Activated T-cell treated with anti-CD3 and anti-CD28 coated beads for 48 hours (primary cell): ENCODE data around the gene EDARADD.

Source experiments
- DNase-seq: peaks from one replicate; pipeline ENCODE4 v3.0.0-alpha.2; 2020; ENCODE audit warnings: low read depth

EDARADD gene

GRCh38 chr1:236516929-236517704 is 123.0 kb downstream of the EDARADD start:
- no peak for DNase-seq

- DNase-seq = no peak
Observed at GRCh38 chr1:236518322-236518721, 124.2 kb downstream of the EDARADD start.

DNA sequence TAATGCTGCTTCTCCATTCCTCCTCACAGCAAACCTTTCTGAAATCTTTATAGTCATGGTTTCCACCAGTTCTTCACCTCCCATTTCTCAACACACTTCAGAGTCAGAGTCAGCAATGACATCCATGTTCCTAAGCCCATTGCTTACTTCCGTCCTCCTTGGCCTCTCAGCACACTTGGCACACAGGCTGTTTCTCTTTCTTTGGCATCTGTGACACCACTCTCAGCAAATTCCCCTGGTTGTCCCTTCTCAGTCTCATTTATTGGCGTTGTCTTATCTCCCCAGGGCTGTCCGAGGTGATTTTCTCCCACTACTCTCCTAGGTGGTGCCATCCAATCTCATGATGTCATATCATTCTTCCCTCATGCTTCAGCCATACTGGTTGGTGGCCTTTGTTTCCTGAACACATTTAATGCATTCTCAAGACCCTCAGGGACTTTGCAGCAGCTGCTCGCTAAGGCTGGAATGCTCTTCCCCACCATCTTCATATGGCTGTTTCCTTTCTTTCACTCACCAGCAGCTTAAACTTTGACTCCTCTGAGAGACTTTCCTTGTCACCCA is 126.4 kb downstream of the EDARADD start:
- no peak for DNase-seq

DNA sequence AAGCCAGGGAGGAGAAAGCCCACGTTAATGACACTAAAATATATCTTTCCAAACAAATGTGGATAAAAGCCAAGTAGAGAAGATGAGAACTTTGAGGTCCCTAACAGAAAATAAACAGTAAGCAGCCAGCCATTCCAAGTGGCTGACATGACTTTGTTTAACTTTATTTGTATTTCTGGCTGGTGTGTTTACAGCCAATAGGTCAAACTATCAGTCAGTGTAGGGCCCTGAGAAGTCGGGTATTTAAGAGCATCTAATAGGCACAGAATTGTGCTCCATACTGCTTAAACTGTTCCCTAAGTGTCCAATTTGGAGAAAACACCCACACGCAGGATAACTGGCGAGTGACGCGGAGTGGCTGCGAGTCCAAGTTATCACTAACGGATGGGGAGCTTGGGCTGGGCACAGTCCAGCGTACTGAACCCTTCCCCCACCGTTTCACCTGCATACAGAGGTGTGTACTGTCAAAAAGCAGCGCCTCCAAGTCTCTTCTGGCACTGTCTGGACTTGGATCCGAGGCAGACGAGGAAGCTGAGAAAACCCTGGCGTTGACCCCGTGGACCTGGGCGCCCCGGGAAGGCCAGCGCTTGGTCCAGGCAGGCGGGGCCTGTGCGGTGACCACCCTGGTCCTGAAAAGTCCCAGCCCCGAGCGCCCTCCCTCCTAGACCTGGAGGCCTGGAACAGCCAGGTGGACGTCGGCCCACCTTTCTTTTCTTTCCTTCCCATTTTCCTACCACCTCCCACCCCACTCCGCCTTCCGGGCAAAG is 129.0 kb downstream of the EDARADD start:
- DNase-seq = no peak

DNA sequence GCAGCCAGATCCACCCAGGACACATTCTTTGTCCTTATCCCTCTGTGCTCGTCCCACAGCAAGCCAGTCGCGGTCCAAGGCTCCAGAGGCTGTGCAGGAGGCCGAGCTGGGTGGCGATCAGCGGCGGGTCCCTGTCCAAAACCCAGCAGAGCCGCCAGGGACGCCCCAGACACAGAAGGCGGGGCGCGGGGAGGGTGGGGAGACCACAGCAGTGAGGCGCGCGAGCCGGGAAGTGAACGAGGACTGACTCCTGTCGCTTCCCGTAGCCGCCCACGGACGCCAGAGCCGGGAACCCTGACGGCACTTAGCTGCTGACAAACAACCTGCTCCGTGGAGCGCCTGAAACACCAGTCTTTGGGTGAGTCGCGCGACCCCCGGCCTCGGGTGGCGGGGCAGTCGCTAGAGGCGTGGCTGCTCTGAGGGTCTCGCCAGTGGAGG is 129.6 kb downstream of the EDARADD start, which contains the start of gene LGALS8:
Gene LGALS8 (plus strand): TSS at position 279 of the 438 bp plus-strand sequence. CDS start 2,089 bp downstream, outside the sequence.
- DNase-seq = peak; percentile 90

DNA sequence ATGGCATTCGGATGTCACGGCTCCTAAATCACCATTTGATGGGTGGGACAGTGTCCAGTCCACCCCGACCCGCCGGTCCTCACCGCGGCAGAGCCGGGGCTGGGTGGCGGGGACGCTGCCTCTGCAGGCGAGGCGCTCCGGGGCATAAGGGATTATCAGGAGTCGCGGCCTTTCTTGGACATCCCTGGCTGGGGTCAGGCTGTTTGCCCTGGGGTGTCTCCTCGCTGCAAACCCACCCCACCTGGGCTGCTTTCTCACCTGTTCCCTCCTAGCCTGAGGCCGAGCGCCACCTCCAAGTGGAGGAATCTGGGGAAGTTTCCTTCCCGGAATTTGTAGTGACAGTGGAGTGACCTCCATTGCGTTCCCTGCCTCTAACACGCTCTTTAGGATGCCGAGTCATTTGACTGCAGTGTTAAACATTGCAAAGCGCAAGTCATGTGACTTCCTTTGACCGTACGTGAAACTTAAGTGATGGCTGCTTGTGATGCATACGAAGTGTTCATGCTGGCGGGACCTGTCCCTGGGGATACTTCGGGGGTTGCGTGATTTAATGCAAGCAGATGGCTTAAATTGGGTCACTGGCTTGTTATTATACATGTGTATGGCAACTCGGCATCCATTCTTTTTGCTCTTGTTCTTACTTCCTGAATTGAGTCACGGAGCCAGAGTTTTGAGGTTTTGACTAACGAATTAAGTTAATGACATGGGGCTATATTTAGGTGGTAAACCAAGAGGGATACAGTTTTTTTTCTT is 130.2 kb downstream of the EDARADD start:
- peak; percentile 40 for DNase-seq

DNA sequence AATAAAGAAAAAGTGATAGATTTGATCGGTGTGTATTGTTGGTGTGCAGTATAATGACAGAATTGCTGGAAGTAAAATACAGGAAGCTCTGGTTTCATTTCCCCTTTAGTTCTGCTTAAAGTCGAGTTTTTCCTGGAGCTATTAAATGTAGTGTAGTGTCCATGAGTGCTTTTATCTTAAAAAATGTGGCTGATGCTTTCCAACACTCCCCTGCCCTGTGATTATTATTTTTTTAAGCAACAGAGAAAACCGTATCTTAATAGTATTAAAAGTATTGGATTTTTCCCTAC is 130.8 kb downstream of the EDARADD start:
- no peak for DNase-seq

- DNase-seq = no peak
Observed at GRCh38 chr1:236526079-236526478, 132.0 kb downstream of the EDARADD start.

DNA sequence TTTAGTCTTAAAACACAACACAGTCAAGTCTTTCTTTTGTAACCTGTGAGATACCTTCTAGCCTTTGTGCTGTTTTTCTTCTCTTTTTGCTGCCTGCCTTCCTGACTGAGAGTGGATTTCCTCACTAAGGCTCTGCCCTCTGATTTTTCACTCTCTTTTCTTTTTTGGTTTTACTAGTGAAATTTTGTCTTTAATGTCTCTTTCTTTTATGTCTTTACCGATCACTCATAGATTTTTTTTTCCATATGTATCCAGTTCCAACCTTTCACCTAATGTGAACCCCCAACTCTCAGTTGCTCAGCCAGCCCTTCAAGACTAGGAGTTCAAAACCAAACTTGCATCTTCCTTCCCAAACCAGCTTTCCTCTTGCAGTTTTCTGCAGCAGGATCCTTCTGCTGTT is 136.2 kb downstream of the EDARADD start:
- no peak for DNase-seq

DNA sequence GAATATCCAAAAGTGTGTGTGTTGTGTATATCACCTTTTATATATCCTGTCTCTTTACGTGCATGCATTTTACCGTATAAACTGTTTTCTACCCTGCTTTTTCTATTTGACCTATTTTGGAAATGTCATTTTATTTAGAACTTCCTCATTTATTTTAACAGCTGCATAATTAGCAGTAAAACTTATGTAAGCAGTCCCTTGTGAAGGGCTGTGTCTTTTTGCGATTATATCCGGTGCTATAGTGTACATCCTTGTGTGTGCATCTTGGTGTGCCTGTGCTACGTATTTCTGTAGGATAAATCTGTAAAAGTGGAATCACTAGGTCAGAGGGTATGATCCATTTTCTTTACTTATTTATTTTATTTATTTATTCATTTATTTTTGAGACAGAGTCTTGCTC is 136.9 kb downstream of the EDARADD start:
- no peak for DNase-seq

GRCh38 chr1:236532850-236533249 is 138.8 kb downstream of the EDARADD start:
- DNase-seq = no peak

GRCh38 chr1:236534151-236534651 is 140.1 kb downstream of the EDARADD start:
- DNase-seq = peak; percentile 35
